Measurements from ENCODE around the gene SHISAL1.

- TF ChIP-seq CTCF (IDR thresholded peaks at IDR 0.05; ENCODE audit: low read depth, low read length) (no peak), EZH2phosphoT487 (IDR thresholded peaks at IDR 0.05; ENCODE audit: low read depth) (no peak)
Measured at GRCh38 chr22:44291674-44292360, 20.9 kb downstream of the SHISAL1 start.

Measured in OCI-LY3 (cell line).